GM13977 (cell line): ENCODE measurements around the gene MAPKAP1.
A peak's percentile ranks its signal among the peaks of the same experiment; 100 is the strongest.

Experiments used
- DNase-seq: peaks from one replicate; pipeline ENCODE4 v3.0.0; 2012; ENCODE audit warnings: low spot score
- in situ Hi-C: fragments of 300-500 bp; cut with MboI; formaldehyde crosslinking; loops from one replicate; pipeline ENCODE4 v1.12.0; 2022; ENCODE audit warnings: low sequenced_read_pairs, low pct_unique_long_range_greater_than_20kb, mixed read lengths, inconsistent platforms; ENCODE audit not compliant: unreplicated experiment
- TF ChIP-seq, protein P1 (sequence below): IDR thresholded peaks from 2 replicates; pipeline ENCODE4 v1.5.1; 2012; ENCODE audit warnings: mild to moderate bottlenecking, control low read depth; ENCODE audit not compliant: insufficient read depth; ENCODE audit errors: extremely low read depth, missing control alignments

Gene MAPKAP1

DNA sequence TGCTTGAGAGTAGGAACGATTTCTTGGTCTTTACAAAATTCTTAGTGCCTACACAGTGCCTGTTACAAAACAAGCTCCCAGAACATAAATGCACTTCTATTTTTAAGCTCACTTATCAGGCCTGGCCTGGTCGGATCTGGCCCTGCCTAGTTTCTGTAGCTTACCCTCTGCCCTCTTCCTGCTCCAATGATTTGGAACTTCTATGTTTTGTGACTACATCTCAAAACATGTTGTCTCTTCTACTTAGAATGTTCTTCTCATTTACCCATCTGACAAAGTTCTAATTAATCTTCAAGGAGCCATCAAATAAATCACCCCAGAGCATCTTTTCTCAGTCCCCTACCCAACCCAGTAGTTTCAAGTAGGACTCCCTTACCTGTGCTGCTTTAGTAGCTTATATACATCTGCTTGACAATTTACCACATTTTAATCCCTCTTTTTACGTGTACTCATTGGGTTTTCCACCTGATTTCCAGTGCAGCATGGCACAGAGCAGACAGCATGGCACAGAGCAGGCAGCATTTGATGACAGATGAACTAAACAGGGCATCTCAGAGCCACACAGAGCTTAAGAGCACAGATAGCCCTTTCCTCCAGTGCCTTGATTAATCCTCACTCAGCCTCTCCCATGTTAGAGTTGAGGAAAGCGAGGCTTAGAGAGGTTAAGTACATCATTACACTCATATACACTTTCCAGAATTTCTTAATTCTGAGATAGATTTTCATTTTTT is 171.9 kb downstream of the MAPKAP1 start:
- in situ Hi-C loops = no loop called here
- no peak for DNase-seq
- TF ChIP-seq, protein P1, sequence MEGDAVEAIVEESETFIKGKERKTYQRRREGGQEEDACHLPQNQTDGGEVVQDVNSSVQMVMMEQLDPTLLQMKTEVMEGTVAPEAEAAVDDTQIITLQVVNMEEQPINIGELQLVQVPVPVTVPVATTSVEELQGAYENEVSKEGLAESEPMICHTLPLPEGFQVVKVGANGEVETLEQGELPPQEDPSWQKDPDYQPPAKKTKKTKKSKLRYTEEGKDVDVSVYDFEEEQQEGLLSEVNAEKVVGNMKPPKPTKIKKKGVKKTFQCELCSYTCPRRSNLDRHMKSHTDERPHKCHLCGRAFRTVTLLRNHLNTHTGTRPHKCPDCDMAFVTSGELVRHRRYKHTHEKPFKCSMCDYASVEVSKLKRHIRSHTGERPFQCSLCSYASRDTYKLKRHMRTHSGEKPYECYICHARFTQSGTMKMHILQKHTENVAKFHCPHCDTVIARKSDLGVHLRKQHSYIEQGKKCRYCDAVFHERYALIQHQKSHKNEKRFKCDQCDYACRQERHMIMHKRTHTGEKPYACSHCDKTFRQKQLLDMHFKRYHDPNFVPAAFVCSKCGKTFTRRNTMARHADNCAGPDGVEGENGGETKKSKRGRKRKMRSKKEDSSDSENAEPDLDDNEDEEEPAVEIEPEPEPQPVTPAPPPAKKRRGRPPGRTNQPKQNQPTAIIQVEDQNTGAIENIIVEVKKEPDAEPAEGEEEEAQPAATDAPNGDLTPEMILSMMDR = no peak

DNA sequence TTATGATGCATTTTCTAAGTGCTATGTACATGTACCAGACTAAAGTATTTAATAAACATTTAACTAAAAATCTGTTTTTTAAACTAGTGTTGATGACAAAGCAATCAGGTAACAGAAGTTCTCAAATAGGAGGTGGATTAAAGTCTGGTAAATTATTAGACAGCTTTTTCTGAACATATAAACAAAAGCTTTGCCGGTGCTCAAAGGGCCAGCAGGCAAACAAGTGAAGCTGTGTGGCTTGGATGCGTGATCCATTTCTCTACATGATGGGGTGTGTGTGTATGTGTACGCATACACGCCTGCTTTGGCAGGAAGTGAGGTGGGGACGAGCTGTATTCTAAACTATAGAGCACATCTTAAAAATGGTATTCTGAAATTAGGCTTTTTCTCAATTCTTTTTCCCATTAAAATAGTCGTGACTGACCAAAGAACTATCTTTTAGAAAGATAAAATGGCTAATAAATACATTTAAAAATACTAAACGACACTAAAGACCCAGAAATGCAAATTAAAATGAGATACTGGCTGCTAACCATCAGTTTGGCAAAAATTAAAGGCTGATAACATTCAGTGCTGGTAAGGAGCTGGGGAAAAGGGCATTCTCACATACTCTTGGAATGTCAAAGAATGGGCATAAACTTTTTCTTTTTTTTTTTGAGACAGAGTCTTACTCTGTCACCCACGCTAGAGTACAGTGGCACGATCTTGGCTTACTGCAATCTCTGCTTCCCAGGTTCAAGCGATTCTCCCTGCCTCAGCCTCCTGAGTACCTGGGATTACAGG is 174.0 kb downstream of the MAPKAP1 start:
- TF ChIP-seq, protein P1 = no peak
- DNase-seq = no peak
- in situ Hi-C loops = no loop called here

DNA sequence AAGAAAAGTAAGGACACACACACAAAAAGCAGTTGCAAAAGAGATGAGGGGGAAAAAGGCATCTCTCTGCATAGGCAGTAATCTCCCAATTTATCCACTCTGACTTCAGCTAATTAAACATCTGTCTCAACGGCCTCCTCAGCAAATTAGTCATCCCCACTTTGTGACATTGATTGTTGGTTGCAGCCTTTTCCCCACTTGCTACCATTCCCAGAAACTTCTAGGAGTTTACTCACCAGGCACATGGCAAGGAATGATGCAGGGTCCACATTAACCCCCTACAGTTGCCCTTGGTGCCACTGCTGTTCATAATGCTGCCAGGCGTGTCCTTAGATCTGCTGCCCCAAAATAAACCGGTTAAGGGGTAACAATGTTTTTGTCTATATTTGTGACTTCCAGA is 174.6 kb downstream of the MAPKAP1 start:
- DNase-seq = no peak
- TF ChIP-seq, protein P1 = no peak
- in situ Hi-C loops = no loop called here

DNA sequence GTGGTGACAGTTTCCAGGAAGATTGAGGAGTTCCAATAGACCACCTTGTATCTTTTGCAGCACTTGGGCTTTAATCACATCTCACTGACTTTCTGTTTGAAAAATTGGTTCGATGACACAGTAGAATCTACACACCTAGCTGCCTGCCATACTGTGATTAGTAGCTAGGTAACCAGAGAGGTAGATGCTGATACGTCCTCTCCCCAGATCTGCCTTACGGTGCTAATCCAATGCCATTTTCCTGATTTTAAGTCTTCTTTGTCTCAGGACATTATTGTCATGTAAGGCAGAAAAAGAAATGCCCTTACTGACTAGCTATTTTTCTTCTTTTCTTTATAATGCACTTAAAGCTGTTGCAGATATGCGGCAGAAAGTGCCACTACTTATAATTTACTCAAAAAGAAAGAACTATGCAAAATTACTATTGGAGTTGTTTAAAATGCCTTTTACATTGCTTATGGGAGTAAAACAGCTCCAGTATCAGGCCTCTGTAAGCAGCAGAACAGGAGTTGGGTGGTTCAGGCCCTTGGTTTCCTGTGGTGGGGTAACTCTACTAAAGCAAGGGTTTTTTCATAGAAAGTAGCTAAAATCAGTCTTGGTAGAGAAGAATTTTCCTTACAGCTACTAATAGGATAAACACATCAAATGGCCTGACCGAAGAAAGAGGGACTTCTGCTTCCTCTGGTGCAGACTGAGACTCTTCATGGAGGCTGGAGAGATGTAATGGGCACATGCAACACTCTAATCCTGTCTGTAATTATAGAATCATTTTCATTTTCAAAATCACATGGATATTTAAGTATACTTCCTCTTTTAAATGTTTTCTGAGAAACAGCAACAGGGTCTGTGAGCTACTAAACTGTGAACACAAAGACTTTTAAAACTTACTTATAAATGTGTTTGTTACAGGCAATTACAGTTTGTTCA is 177.2 kb downstream of the MAPKAP1 start:
- in situ Hi-C loops = no loop called here
- TF ChIP-seq, protein P1 = no peak
- DNase-seq = peak; percentile 15

DNA sequence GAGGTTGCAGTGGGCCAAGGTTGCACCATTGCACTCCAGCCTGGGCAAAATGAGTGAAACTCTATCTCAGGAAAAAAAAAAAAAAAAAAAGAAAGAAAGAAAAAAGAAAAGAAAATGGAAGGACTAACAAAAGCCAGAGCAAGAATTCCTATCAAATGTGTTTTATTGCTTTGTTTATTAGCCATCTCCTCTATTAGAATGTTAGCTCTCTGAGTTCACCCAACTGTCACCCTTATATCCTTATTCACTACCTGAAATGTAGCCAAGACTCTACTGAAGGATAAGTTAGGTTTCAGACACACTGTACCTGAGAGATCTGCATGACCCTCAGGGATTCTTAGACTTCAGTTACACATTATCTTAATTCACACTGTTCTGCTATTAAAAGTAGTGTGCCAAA is 177.9 kb downstream of the MAPKAP1 start:
- no peak for DNase-seq
- in situ Hi-C loops = no loop called here
- TF ChIP-seq, protein P1 = no peak

DNA sequence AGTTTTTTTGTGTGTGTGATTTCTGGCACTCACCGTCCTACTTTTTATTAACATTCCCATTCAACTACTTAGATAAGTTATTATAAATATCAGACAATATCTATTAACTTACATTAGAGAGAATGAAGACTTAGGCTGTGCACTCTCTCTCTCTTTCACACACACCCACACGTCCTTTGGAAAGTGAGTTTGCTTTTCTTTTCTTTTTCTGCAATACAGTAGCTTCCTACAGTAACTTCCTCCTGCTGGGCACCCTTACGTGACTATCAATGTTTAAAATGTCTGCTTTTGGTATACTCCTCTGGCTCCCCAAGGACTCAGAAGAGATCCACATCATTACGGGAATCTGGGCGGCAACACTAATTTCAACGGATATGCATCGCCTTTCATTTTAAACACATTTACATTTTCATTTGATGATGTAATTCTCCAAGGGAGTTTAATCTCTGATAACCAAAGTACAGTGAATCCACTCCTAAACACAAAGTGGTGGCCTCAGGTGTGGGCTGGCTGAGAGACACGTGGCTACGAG is 179.5 kb downstream of the MAPKAP1 start:
- DNase-seq = no peak
- in situ Hi-C loops = no loop called here
- TF ChIP-seq, protein P1 = no peak
